Measurements from ENCODE around the gene EAF2. TPM values are rescaled to one million over a fixed set of nuclear protein-coding genes. Genes with fewer than 3 reads are reported as not detected.

The EAF2 gene
- total and polyA plus RNA-seq, 2 of the 13 experiments (the other 11 are each of a cell fraction or from before 2014, with no cell fraction given), result 4.0 to 14.6 TPM

DNA sequence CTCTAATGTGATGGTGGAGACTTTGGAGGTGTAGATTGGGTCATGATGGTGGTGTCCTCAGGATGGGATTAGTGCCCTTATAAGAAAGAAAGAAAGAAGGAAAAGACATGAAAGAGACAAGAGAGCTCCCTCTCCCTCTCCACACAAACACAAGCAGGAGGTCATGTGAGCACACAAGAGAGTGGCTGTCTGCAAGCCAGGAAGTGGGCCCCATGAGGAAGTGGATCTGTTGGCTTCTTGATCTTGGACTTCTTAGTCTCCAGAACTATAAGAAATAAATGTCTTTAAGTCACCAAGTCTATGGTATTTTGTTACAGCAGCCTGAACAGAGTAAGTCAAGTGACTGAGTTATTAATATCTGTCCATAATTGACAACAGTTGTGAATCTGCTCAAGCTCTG lies 17.3 kb upstream of the EAF2 start:
- Histone ChIP-seq H3K4me1 (ENCODE audit: insufficient read depth, low read length) (no peaks in the 10 kb centered on the region), H3K9me3 (ENCODE audit: low read length) (no peaks in the 10 kb centered on the region), H3K4me3 (replicated peaks in 1 of 3; ENCODE audit: insufficient read depth in 1 of 3, low read depth in 2 of 3, low read length in 3 of 3) (no peak overlapping the region), H2AFZ (ENCODE audit: low read length) (no peak overlapping the region), H3K79me2 (ENCODE audit: insufficient read depth, low read length) (peaks cover 7% of the 10 kb centered on the region), H3K27me3 (ENCODE audit: control insufficient read depth in 1 of 2, insufficient read depth in 2 of 2, low read length in 2 of 2) (no peaks in the 10 kb centered on the region), H3K36me3 (replicated peaks in 1 of 2; ENCODE audit: control insufficient read depth in 1 of 2, insufficient read depth in 2 of 2, low read length in 2 of 2) (peaks cover 6 to 25% of the 10 kb centered on the region in 2 experiments), H3K27ac (ENCODE audit: extremely low read length, insufficient read depth, low read length) (no peak overlapping the region), H3K4me2 (ENCODE audit: low read depth, low read length) (no peak overlapping the region), H3K9ac (ENCODE audit: insufficient read depth, low read depth, low read length) (no peak overlapping the region), H4K20me1 (ENCODE audit: insufficient read depth, low read length) (no peaks in the 10 kb centered on the region)
- ATAC-seq, result no peak
- FAIRE-seq, result no peak
- CTCF ChIA-PET (ENCODE audit: low intra/inter-chr PET ratio, low total read pairs), result no interaction called here
- in situ Hi-C loops (cut with HindIII; ENCODE audit: extremely low pct_ligation_motif_present, low pct_unique_long_range_greater_than_20kb), result no loop called here
- POLR2A ChIA-PET, result no interaction called here
- DNase-seq (ENCODE audit: low spot score), result no peak
- TF ChIP-seq GATAD2A (CRISPR knock-in tag; IDR thresholded peaks at IDR 0.05) (no peak), TGIF2 (CRISPR knock-in tag; IDR thresholded peaks at IDR 0.05) (no peak), TOE1 (CRISPR knock-in tag; IDR thresholded peaks at IDR 0.05) (no peak), TP53 (CRISPR knock-in tag; conservative IDR thresholded peaks at IDR 0.05) (no peak), GABPA (IDR thresholded peaks at IDR 0.05; ENCODE audit: low read depth, low read length) (no peak), GABPA (CRISPR knock-in tag; IDR thresholded peaks at IDR 0.05; ENCODE audit: low read depth) (no peak), PLRG1 (conservative IDR thresholded peaks at IDR 0.05) (no peak)
- intact Hi-C loops (cut with micrococcal nuclease; ENCODE audit: unreplicated experiment), result no loop called here
- BruUV-seq (replicated peaks), result no TSS peak

DNA sequence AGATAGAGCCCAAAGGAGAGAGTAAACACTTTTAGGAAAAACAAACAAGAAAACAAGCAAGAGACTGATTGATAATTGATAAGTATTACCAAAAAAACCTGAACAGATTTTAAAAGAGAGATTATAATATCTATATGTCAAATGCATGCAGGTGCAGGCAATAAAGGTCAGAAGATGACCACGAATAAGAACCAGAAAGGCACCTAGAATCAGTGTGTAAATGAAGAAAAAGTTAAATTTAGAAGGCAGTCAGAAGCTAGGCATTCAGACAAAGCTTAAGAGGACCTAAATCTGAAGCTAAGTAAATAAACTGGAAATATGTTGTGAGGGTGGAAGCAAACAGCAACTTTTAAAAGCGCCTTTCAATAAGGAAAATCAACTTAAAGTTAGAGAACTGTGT lies 16.4 kb upstream of the EAF2 start:
- ChIA-PET POLR2A (no interaction called here), CTCF (ENCODE audit: low intra/inter-chr PET ratio, low total read pairs) (no interaction called here)
- ATAC-seq, result no peak
- H3K36me3 ChIP-seq (replicated peaks in 1 of 2; ENCODE audit: control insufficient read depth in 1 of 2, insufficient read depth in 2 of 2, low read length in 2 of 2), result peaks cover 8 to 25% of the 10 kb centered on the region in 2 experiments
- intact Hi-C loops (cut with micrococcal nuclease; ENCODE audit: unreplicated experiment) (no loop called here), in situ Hi-C loops (cut with HindIII; ENCODE audit: extremely low pct_ligation_motif_present, low pct_unique_long_range_greater_than_20kb) (no loop called here)
- H3K4me1 ChIP-seq (ENCODE audit: insufficient read depth, low read length), result no peaks in the 10 kb centered on the region
- no peak overlapping the region for H3K27ac ChIP-seq (ENCODE audit: extremely low read length, insufficient read depth, low read length)
- no peak overlapping the region for H3K4me3 ChIP-seq (replicated peaks in 1 of 3; ENCODE audit: insufficient read depth in 1 of 3, low read depth in 2 of 3, low read length in 3 of 3)
- no peak overlapping the region for H3K9ac ChIP-seq (ENCODE audit: insufficient read depth, low read depth, low read length)
- no peaks in the 10 kb centered on the region for H4K20me1 ChIP-seq (ENCODE audit: insufficient read depth, low read length)
- 97% methylated on average over 2 of the region's 2 CpGs for WGBS (ENCODE audit: low lambda C conversion rate)
- H3K4me2 ChIP-seq (ENCODE audit: low read depth, low read length), result no peak overlapping the region
- TF ChIP-seq NBN (conservative IDR thresholded peaks at IDR 0.05) (no peak), KDM3A (CRISPR knock-in tag; IDR thresholded peaks at IDR 0.05; ENCODE audit: low read depth) (no peak)
- TF ChIP-seq, protein P1, sequence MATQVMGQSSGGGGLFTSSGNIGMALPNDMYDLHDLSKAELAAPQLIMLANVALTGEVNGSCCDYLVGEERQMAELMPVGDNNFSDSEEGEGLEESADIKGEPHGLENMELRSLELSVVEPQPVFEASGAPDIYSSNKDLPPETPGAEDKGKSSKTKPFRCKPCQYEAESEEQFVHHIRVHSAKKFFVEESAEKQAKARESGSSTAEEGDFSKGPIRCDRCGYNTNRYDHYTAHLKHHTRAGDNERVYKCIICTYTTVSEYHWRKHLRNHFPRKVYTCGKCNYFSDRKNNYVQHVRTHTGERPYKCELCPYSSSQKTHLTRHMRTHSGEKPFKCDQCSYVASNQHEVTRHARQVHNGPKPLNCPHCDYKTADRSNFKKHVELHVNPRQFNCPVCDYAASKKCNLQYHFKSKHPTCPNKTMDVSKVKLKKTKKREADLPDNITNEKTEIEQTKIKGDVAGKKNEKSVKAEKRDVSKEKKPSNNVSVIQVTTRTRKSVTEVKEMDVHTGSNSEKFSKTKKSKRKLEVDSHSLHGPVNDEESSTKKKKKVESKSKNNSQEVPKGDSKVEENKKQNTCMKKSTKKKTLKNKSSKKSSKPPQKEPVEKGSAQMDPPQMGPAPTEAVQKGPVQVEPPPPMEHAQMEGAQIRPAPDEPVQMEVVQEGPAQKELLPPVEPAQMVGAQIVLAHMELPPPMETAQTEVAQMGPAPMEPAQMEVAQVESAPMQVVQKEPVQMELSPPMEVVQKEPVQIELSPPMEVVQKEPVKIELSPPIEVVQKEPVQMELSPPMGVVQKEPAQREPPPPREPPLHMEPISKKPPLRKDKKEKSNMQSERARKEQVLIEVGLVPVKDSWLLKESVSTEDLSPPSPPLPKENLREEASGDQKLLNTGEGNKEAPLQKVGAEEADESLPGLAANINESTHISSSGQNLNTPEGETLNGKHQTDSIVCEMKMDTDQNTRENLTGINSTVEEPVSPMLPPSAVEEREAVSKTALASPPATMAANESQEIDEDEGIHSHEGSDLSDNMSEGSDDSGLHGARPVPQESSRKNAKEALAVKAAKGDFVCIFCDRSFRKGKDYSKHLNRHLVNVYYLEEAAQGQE (IDR thresholded peaks at IDR 0.05; ENCODE audit: borderline replicate concordance in 1 of 2, low read depth in 1 of 2, low read length in 2 of 2), result no peak
- peaks cover 7% of the 10 kb centered on the region for H3K9me3 ChIP-seq (ENCODE audit: low read length)
- BruUV-seq (replicated peaks), result no TSS peak
- peaks cover 13% of the 10 kb centered on the region for H3K79me2 ChIP-seq (ENCODE audit: insufficient read depth, low read length)
- no peak for DNase-seq (ENCODE audit: low spot score)
- FAIRE-seq, result no peak
- H3K27me3 ChIP-seq (ENCODE audit: control insufficient read depth in 1 of 2, insufficient read depth in 2 of 2, low read length in 2 of 2), result no peaks in the 10 kb centered on the region
- H2AFZ ChIP-seq (ENCODE audit: low read length), result no peak overlapping the region

All from HepG2 (cell line).